Kidney (tissue), 14 donors: ENCODE measurements around the gene CD209. TPM values are rescaled to one million over a fixed set of nuclear protein-coding genes. Genes with fewer than 3 reads are reported as not detected.

Experiments used
- DNase-seq, 5 donors: peaks; one replicate each; pipeline ENCODE4 v3.0.0-alpha.2; 2013 to 2020
- FAIRE-seq: peaks from 2 replicates; lab custom pipeline; 2012; peaks lifted over from hg19 to GRCh38; lab: Jason Lieb, UNC
- H3K27ac ChIP-seq, 2 donors: one replicate each; pipeline ENCODE4 v1.7.0; 2013; ENCODE audit warnings: low read depth in 2 of 2, low read length in 2 of 2, inconsistent platforms in 1 of 2
- H3K27me3 ChIP-seq: one replicate; pipeline ENCODE4 v1.7.1; 2013; ENCODE audit warnings: low read length, inconsistent platforms; ENCODE audit not compliant: control insufficient read depth, insufficient read depth
- H3K36me3 ChIP-seq, 3 donors: one replicate each; pipeline versions ENCODE4 v1.7.0 to v1.7.1; 2013; ENCODE audit warnings: low read length in 3 of 3, control low read depth in 1 of 3, inconsistent platforms in 1 of 3; ENCODE audit not compliant: insufficient read depth in 3 of 3, control insufficient read depth in 2 of 3
- H3K4me1 ChIP-seq, 3 donors: one replicate each; pipeline versions ENCODE4 v1.7.0 to v1.7.1; 2013; ENCODE audit warnings: low read length in 3 of 3, inconsistent platforms in 1 of 3, low read depth in 1 of 3; ENCODE audit not compliant: control insufficient read depth in 2 of 3, insufficient read depth in 2 of 3
- H3K4me3 ChIP-seq, 3 donors: one replicate each; pipeline versions ENCODE4 v1.7.0 to v1.8.1; 2013; ENCODE audit warnings: low read length in 3 of 3, control low read depth in 1 of 3, inconsistent platforms in 1 of 3
- H3K9ac ChIP-seq, 3 donors: one replicate each; pipeline versions ENCODE4 v1.7.0 to v1.7.1; 2013; ENCODE audit warnings: low read length in 3 of 3, control low read depth in 1 of 3, inconsistent platforms in 1 of 3
- H3K9me3 ChIP-seq, 3 donors: one replicate each; pipeline versions ENCODE4 v1.7.0 to v1.7.1; 2013; ENCODE audit warnings: low read length in 3 of 3, control low read depth in 1 of 3, inconsistent platforms in 1 of 3; ENCODE audit not compliant: control insufficient read depth in 2 of 3, insufficient read depth in 1 of 3
- CTCF ChIP-seq: IDR thresholded peaks from 3 replicates; pipeline ENCODE4 v1.5.1; 2012; ENCODE audit warnings: mild to moderate bottlenecking, moderate library complexity, borderline replicate concordance; ENCODE audit not compliant: insufficient read depth; ENCODE audit errors: extremely low read depth
- intact Hi-C: fragments of 100-400 bp; cut with DNase I; formaldehyde crosslinking; loops from one replicate; pipeline ENCODE4 v1.11.1; 2022
- polyA plus RNA-seq: library from polyadenylated mRNA; stranded (reverse); fragments of 350-450 nt; fragmentation: Illumina TruSeq; extraction: RNeasy Lipid Tissue Mini Kit (QIAGEN cat#74804); gene quantifications from one replicate; pipeline ENCODE4 v1.2.3, GENCODE V29; 2014; ENCODE audit warnings: low read depth, low replicate concordance; ENCODE audit not compliant: insufficient read depth
- total RNA-seq: library from RNA; stranded (reverse); fragmentation: NEBNext Ultra II Directional; extraction: Animal tissue kit (Norgen Biotek cat#: 25700); gene quantifications from one replicate; pipeline ENCODE4 v1.2.1, GENCODE V29; 2021
- donor health status: control.
- donor health status: control.
- donor health status: control.
- donor health status: control.
- donor health status: control.
- donor health status: DM: yes; HTN: yes; CAD: no.
- donor health status: Normal renal cell carcinoma (clear cell type).

CD209 gene
- total and polyA plus RNA-seq, 2 donors from 2014 or later, result 1.2 to 11.7 TPM

GRCh38 chr19:7762719-7763293, 15.5 kb upstream of the CD209 start, which contains the start of gene CLEC4M:
Gene CLEC4M, plus strand, starts transcription at chr19:7763243. Its CDS starts 24 bp downstream, at chr19:7763267.
- Histone ChIP-seq H3K9ac (no peak within 1 kb of the TSS), H3K27me3 (no peaks in the 10 kb centered on the region), H3K27ac (no peak within 1 kb of the TSS), H3K4me3 (no peak within 1 kb of the TSS), H3K36me3 (no peaks in the 10 kb centered on the region), H3K9me3 (no peaks in the 10 kb centered on the region), H3K4me1 (no peaks in the 10 kb centered on the region)
- intact Hi-C loops, result no loop called here
- DNase-seq (peak in 3 of 5 donors; percentile 14 to 50 (median 26)), FAIRE-seq (no peak)
- TF ChIP-seq CTCF, result no peak

GRCh38 chr19:7759156-7759555, 11.8 kb upstream of the CD209 start:
- DNase-seq (no peak), FAIRE-seq (no peak)
- intact Hi-C loops, result no loop called here
- Histone ChIP-seq H3K9ac (no peak overlapping the region), H3K4me3 (no peak overlapping the region), H3K9me3 (peaks cover 0 to 7% (median 4%) of the 10 kb centered on the region in 3 donors), H3K27me3 (no peaks in the 10 kb centered on the region), H3K4me1 (no peaks in the 10 kb centered on the region), H3K36me3 (no peaks in the 10 kb centered on the region), H3K27ac (no peak overlapping the region)
- no peak for TF ChIP-seq CTCF

GRCh38 chr19:7757358-7757757, 10.0 kb upstream of the CD209 start:
- Histone ChIP-seq H3K4me3 (no peak overlapping the region), H3K9ac (no peak overlapping the region), H3K27ac (no peak overlapping the region), H3K9me3 (peaks cover 0 to 7% (median 4%) of the 10 kb centered on the region in 3 donors), H3K36me3 (no peaks in the 10 kb centered on the region), H3K4me1 (no peaks in the 10 kb centered on the region), H3K27me3 (no peaks in the 10 kb centered on the region)
- intact Hi-C loops, result no loop called here
- no peak for TF ChIP-seq CTCF
- no peak for DNase-seq
- no peak for FAIRE-seq
